ENCODE data around the gene SPANXN3.
"Not testable (repeated sequence)": the region's sequence is repeated elsewhere in the genome, so short reads cannot be mapped to it uniquely, and the experiment has no call there.

Gene SPANXN3

DNA sequence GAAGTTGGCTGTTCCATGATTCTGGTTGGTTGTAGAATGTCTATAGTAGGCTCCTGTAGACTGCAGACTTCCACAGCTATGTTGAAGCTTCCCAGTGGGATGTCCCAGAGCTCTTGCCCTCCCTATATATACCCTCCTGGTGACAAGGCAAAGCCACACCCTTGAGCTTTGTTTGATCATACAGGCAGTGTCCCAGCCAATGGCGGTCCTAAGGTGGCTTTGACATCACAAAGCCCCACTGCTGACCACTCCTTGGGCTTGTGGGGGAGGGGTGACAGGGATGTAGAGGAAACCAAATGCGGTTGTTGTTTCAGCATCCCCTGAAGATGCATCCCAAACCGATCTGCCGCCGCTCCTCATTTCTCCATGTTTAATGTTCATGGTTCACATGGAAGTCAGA is at the start of gene SPANXN3:
Gene SPANXN3 (minus strand): TSS at position 101 of the 400 bp plus-strand sequence. CDS start 84 bp downstream, at position 17.
- DNase-seq (ENCODE audit: low read depth): not testable (repeated sequence)

DNA sequence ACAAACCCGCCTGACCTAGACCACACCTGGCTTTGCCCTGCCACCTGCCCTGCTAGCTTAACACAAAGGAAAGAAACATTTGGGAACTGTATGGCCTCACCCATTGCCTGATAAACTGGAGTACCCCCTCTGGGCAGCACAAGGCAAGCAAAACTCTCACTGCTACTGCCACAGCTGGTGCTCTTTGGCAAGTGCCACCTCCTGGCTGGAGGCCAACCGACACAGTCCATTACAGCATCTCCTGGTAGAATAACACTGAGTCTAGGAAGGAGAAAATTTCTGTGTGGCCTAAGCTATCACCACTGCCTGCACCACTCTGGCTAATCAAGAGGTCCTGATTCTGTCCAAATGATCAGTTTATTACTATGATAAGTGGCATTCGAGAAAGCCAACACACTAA is 18.9 kb upstream of the SPANXN3 start:
- no peak for DNase-seq (ENCODE audit: low read depth)

- DNase-seq (ENCODE audit: low read depth): not testable (repeated sequence)
Measured at GRCh38 chrX:143502196-143502595, 15.1 kb downstream of the SPANXN3 start.

- no peak for DNase-seq (ENCODE audit: low read depth)
Measured at GRCh38 chrX:143500751-143501150, 16.5 kb downstream of the SPANXN3 start.

DNA sequence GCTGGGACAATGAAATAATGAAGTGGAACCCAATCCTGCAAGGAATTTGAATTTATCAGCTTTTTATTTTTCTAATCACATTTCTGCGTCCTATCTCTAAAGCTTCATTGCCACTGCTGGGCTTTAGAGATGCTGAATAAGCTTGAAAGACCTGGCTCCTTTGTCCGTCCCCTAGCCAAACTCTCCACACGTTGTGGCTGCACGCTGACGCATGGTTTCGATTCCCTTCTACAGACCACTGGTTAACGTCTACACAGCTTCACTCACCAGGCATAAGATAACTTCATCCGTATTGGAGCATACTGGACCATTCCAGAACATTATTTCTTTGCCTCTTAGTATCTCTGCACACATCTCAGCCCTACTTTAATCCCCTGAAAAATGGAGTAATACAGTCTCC is 31.2 kb downstream of the SPANXN3 start:
- no peak for DNase-seq (ENCODE audit: low read depth)

- no peak for DNase-seq (ENCODE audit: low read depth)
Measured at GRCh38 chrX:143476751-143477150, 40.5 kb downstream of the SPANXN3 start.

- no peak for DNase-seq (ENCODE audit: low read depth)
Measured at GRCh38 chrX:143472347-143472938, 44.8 kb downstream of the SPANXN3 start.

GRCh38 chrX:143466130-143466529 is 51.1 kb downstream of the SPANXN3 start:
- DNase-seq (ENCODE audit: low read depth): no peak

DNA sequence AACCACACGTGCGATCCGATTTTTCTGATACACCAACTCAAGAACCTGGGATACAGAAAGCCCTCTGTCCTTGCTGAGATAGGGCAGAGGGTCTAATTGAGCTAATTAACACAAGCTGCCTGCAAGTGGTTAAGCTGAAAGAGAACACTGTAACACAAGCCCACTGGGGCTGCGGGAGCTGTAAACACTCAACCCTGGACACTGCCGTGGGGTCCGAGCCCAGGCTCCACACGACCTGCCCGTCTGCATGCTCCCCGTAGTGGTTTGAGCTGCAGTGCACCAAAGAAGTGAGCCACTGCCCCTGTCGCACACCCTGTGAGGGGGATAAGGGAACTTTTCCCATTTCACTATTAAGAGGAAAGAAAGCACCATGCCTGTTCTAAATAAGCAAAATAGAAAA is 54.6 kb downstream of the SPANXN3 start:
- DNase-seq (ENCODE audit: low read depth): no peak

DNA sequence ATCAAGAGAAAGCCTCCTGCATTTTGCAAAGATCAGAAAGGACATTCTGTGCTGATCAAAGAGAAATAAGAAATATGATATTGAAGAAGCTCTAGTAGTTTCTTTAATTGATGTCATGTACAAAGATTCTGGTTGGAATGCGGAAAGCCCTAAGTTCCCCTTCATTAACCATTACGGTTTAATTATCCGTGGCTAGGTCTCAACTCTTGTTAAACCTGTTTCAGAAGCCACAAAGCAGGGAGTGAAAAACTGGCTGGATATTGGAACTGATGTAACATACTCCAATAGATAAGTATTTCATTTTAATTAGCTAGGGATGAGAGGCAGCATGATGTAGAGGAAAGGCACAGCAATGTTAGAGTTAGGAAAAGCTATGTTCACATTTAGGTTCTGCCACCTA is 55.7 kb downstream of the SPANXN3 start:
- DNase-seq (ENCODE audit: low read depth): no peak
